ENCODE data around the gene AQP2. TPM values are rescaled to one million over a fixed set of nuclear protein-coding genes. Genes with fewer than 3 reads are reported as not detected.
A peak's percentile ranks its signal among the peaks of the same experiment; 100 is the strongest.

The AQP2 gene
- total RNA-seq, 2 donors from 2014 or later = not detected

DNA sequence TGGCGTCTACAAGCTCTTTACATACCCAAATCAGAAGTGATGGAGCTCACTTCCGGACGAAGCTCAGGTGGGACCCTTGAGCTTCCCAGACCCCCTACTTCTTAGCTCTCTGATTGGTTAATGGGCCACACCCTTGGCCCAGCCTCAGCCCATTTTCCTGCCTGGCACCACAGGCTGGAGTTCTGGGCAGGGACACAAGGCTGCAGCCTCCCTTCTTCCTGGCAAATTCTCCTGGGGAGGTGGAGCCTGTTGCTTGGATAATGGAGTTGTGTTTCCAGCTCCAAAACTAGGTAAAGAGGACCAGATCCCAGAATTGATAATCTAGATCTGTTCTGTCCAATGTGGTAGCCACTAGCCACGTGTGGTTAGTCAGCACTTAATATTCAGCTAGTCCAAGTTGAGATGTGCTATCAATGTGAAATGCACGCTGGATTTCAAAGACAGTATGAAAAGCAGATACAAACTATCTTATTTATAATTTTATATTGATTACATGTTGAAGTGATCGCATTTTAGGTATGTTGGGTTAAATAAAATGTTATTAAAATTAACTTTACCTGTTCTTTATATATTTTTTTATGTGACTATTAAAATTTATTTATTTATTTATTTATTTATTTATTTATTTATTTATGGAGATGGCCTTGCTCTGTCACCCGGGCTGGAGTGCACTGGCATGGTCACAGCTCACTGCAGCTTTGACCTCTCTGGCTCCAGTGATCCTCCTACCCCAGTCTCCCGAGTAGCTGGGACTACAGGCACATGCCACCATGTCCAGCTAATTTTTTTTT lies 34.2 kb upstream of the AQP2 start:
- DNase-seq (ENCODE audit: low spot score in 2 of 2) = no peak
- ATAC-seq = no peak
- no peak overlapping the region for H3K27ac Mint-ChIP-seq
- no peaks in the 10 kb centered on the region for H3K36me3 Mint-ChIP-seq
- H3K9me3 Mint-ChIP-seq = no peaks in the 10 kb centered on the region

DNA sequence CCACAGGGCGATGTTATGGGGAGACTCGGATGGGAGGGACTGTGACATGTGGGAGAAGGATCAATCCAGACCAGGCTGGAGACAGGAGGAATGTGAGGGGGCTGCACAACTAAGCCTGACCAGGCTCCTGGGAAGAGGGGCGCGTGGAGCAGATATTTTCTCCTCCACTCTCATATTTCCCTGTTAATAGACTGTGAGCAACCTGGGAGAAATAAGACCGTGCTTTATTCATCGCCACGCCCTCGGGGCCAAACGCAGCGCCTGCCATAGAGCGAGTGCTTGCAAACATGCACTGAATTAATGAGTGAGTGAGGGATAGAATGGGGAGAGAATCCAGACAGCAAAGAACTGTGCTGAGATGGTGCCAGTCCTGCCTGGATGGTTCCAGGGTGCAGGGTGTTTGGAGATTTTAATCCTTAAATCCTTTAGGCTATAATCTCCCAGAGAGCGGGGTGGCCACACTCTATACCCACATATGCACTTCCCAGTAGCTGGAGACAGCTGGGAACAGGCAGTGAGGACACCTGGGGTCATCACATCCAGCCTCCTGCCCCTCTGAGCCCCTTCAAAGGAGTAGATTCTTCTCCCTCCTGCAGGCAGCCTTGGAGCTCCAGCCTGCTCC lies 33.3 kb upstream of the AQP2 start:
- no peak for ATAC-seq
- H3K36me3 Mint-ChIP-seq = no peaks in the 10 kb centered on the region
- H3K27ac Mint-ChIP-seq = no peak overlapping the region
- H3K9me3 Mint-ChIP-seq = no peaks in the 10 kb centered on the region
- DNase-seq (ENCODE audit: low spot score in 2 of 2) = no peak

DNA sequence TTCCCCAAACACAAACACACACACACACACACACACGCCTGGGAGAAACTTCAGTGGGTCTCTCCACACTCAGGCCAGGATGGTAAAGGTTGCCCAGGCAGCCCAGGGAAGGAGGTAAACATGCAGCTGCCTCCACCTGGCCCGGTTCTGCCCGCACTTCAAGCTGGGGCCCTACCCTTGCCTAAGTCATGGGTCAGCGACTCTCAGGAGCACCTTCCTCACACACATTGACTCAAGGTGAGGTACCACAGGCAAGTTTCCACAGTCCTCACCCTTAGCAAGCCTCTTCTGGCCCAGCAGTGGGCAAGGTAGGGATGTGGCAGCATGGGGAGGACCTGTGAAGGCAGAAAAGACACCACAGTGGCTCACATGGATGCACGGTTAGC lies 32.8 kb upstream of the AQP2 start:
- H3K9me3 Mint-ChIP-seq = no peaks in the 10 kb centered on the region
- H3K36me3 Mint-ChIP-seq = no peaks in the 10 kb centered on the region
- ATAC-seq = no peak
- no peak overlapping the region for H3K27ac Mint-ChIP-seq
- DNase-seq (ENCODE audit: low spot score in 2 of 2) = no peak

DNA sequence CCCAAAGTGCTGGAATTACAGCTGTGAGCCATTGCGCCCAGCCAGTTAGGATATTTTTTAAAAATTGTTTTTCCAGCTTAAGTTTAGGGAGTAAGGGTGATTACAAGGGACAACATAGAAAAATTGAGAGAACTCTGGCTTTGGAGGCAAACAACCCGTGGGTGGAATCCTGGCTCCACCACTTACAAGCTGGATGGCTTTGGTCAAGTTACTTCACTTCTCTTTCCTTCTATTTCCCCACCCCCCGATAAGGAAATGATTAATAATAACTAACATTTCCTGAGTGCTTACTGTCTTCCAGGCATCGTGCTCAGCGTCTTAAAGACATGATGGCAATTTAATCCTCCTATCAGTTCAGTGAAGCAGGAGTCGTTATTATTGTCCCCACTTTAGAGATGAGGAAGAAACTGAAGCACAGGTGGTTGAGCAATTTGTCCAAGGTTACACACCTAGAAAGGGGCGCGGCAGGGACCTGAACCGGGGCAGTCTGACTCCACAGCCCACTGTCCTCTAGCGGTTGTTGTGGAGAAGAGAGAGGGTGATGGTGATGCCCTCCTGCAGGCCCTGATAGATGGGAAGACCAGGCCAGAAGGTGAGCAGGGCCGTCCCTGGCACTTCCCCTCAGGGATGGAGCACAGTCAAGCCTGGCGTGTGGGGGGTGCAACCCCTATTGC lies 30.2 kb upstream of the AQP2 start:
- ATAC-seq = no peak
- peak overlapping the region in 1 of 2 donors; percentile 17 for H3K27ac Mint-ChIP-seq
- no peaks in the 10 kb centered on the region for H3K36me3 Mint-ChIP-seq
- H3K9me3 Mint-ChIP-seq = no peaks in the 10 kb centered on the region
- no peak for DNase-seq (ENCODE audit: low spot score in 2 of 2)

- no peak for DNase-seq (ENCODE audit: low spot score in 2 of 2)
- no peak overlapping the region for H3K27ac Mint-ChIP-seq
- no peaks in the 10 kb centered on the region for H3K36me3 Mint-ChIP-seq
- no peaks in the 10 kb centered on the region for H3K9me3 Mint-ChIP-seq
- no peak for ATAC-seq
Measured at GRCh38 chr12:49920915-49921286, 29.6 kb upstream of the AQP2 start.

DNA sequence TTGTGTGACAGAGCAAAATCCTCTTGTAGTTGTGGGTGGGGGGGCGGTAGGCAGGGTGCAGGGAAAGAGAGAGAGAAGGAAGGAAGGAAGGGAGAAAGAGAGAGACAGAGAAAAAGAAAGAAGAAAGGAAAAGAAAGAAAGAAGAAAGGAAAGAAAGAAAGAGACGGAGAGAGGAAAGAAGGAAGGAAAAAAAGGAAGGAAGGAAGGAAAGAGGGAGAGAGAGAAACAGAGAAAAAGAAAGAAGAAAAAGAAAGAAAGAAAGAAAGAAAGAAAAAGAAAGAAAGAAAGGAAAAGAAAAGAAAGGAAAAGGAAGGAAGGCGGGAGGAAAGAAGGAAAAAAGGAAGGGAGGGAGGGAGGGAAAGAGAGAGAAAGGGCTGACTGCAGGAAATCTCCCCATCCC lies 29.2 kb upstream of the AQP2 start:
- ATAC-seq = no peak
- H3K27ac Mint-ChIP-seq = peak overlapping the region in 1 of 2 donors; percentile 8

DNA sequence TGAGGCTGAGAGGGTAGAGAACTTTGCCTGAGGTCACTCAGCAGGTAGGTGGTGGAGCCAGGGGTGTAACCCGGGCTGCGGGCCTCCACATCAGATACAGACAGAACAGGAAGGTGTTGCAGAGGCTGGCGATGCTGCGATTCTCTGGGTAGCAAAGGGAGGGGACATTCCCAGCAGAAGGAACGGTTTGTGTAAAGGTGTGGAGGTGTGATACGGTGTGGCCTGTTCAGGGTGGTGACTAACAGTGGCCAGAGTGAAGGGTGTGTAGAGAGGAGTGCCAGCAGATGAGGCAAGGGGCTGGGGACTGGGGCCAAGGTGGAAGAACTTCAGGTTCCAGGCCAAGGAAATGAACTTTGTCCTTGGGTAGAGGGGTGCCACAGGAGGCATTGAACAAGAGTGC lies 28.6 kb upstream of the AQP2 start:
- no peaks in the 10 kb centered on the region for H3K9me3 Mint-ChIP-seq

More for the DNA sequence above, 29.2 kb upstream of the AQP2 start:
- no peaks in the 10 kb centered on the region for H3K36me3 Mint-ChIP-seq
- DNase-seq (ENCODE audit: low spot score in 2 of 2) = no peak
- H3K9me3 Mint-ChIP-seq = no peaks in the 10 kb centered on the region

DNA sequence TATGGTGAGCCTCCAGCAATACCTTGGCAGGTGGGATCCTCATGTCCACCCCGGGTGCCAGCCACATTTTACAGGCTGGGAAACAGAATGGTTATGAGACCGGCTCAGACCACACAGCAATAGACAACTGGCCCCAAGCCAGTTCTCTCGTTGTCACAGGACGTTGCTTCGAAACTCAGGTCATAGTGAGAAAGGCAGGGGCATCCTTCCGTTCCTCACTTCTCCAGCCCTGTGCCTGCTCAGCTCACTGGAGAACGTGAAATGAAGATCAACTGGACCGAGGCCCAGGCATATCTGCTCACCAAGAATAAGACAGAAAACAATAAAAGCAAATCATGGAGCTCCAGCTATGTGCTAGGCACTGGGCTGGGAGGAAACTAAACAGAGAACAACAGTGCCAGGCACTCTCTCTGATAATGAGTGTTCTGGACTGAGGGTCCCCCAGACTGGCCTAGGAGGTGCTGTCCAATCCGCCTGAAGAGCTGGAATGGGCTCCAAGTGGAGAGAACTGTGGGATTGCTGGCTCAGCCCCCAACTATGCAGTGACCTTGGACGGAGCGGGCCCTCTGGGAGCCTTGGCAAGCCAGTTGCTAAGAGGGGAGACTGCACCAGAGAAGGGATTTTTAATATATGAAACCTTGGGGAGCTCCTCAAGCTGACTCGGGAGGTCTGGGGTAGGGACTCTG lies 28.0 kb upstream of the AQP2 start:
- Mint-ChIP-seq H3K36me3 (no peaks in the 10 kb centered on the region), H3K9me3 (no peaks in the 10 kb centered on the region), H3K27ac (no peak overlapping the region)
- no peak for DNase-seq (ENCODE audit: low spot score in 2 of 2)
- ATAC-seq = no peak

More for the DNA sequence above, 28.6 kb upstream of the AQP2 start:
- Mint-ChIP-seq H3K27ac (peak overlapping the region in 1 of 2 donors; percentile 8), H3K36me3 (no peaks in the 10 kb centered on the region)
- ATAC-seq (peak in 1 of 2 donors; percentile 16), DNase-seq (ENCODE audit: low spot score in 2 of 2) (no peak)

GRCh38 chr12:49923035-49923644 lies 27.4 kb upstream of the AQP2 start:
- ATAC-seq = no peak

GRCh38 chr12:49923880-49924556 lies 26.5 kb upstream of the AQP2 start:
- Mint-ChIP-seq H3K9me3 (no peaks in the 10 kb centered on the region), H3K27ac (peak overlapping the region in 1 of 2 donors; percentile 53), H3K36me3 (no peaks in the 10 kb centered on the region)
- DNase-seq (ENCODE audit: low spot score in 2 of 2) (no peak), ATAC-seq (no peak)

More at GRCh38 chr12:49923035-49923644, 27.4 kb upstream of the AQP2 start:
- DNase-seq (ENCODE audit: low spot score in 2 of 2) = no peak
- Mint-ChIP-seq H3K27ac (no peak overlapping the region), H3K9me3 (no peaks in the 10 kb centered on the region), H3K36me3 (no peaks in the 10 kb centered on the region)

DNA sequence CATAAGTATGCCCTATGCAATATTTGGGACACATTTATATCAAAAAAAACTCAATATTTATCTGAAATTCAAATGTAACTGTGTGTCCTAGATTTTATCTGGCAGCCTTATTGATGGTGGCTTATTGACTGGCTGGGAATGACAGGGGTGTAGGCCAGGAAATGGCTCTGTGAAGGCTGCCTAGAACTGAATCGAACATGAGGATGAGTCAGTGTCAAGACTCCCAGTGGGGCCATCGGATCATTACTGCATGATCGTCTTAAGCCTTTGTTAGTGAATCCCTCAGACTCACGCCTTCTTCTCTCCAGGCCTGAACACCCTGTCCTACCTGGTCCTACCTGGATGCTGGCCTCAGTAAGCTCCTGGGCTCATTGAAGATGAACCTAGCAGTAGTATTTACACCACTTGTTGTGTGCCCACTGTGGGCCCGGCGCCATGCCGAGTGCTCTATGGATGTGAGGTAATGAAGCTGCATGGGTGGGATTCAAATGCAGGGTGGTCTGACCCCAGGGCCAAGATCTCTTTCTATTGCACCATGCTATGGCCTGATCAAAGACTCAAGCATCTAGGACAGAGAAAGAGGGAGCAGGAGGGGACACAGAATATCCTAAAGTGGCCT lies 25.8 kb upstream of the AQP2 start:
- no peaks in the 10 kb centered on the region for H3K9me3 Mint-ChIP-seq
- ATAC-seq (no peak), DNase-seq (ENCODE audit: low spot score in 2 of 2) (no peak)
- no peak overlapping the region for H3K27ac Mint-ChIP-seq
- H3K36me3 Mint-ChIP-seq = no peaks in the 10 kb centered on the region

DNA sequence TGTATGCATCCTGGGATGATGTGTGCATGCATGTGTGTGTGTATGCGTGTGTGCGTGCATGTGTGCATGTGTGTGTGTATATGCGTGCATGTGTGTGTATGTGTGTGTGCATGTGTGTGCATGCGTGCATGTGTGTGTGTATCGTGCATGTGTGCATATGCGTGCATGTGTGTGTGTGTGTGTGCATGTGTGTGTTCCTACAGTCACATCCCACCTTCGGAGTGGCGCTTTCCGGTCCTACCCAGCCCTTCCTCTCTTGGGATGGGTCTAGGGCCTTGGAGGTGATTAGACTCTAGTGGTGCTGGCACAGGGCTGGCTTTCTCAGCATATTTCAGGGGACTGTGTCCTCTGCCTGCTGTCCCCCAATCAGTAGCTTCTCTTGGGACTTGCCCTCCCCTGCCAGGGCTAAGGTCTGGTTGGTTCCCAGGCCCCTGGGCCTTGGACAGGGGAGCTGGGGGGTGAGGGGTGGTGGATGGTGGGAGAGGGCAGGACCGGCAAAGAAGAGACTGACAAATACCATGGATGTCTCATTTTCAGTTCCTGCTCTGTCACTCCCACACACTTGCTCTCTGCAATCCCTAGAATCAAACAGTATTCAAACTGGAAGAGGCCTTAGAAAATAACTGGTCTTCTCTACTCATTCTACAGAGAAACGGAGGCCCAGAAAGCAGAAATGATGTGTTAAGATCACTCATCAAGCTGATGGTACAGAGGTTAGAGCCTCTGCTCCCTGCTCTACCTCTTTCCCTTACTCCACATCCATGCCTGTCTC lies 24.9 kb upstream of the AQP2 start:
- DNase-seq (ENCODE audit: low spot score in 2 of 2) (no peak), ATAC-seq (no peak)
- Mint-ChIP-seq H3K36me3 (no peaks in the 10 kb centered on the region), H3K27ac (no peak overlapping the region), H3K9me3 (no peaks in the 10 kb centered on the region)

- H3K9me3 Mint-ChIP-seq = no peaks in the 10 kb centered on the region
- no peaks in the 10 kb centered on the region for H3K36me3 Mint-ChIP-seq
- ATAC-seq (no peak), DNase-seq (ENCODE audit: low spot score in 2 of 2) (no peak)
- no peak overlapping the region for H3K27ac Mint-ChIP-seq
Measured at GRCh38 chr12:49928471-49928870, 22.1 kb upstream of the AQP2 start.

- ATAC-seq (no peak), DNase-seq (ENCODE audit: low spot score in 2 of 2) (no peak)
- Mint-ChIP-seq H3K9me3 (no peaks in the 10 kb centered on the region), H3K27ac (no peak overlapping the region), H3K36me3 (no peaks in the 10 kb centered on the region)
Measured at GRCh38 chr12:49929581-49929980, 21.0 kb upstream of the AQP2 start.
